Progenitor cell of endocrine pancreas (in vitro differentiated cells): Measurements from ENCODE around the gene LRRTM4. TPM values are rescaled to one million over a fixed set of nuclear protein-coding genes. Genes with fewer than 3 reads are reported as not detected.

Source experiments
- DNase-seq: peaks from one replicate; pipeline ENCODE4 v3.0.0; 2021; ENCODE audit warnings: low spot score; ENCODE audit not compliant: unreplicated experiment
- H3K27ac Mint-ChIP-seq: 2 replicates; pipeline ENCODE4 v1.8.0; 2021; ENCODE audit warnings: mild to moderate bottlenecking, moderate library complexity, mixed read lengths
- H3K27me3 Mint-ChIP-seq: 2 replicates; pipeline ENCODE4 v1.8.0; 2021; ENCODE audit warnings: mixed read lengths
- H3K36me3 Mint-ChIP-seq: 2 replicates; pipeline ENCODE4 v1.8.0; 2022; ENCODE audit warnings: mixed read lengths; ENCODE audit not compliant: insufficient read depth
- H3K4me1 Mint-ChIP-seq: 2 replicates; pipeline ENCODE4 v1.8.0; 2021; ENCODE audit warnings: low read depth, mixed read lengths
- H3K4me3 Mint-ChIP-seq: 2 replicates; pipeline ENCODE4 v1.8.0; 2021; ENCODE audit warnings: low read depth, mild to moderate bottlenecking, moderate library complexity, mixed read lengths
- H3K9me3 Mint-ChIP-seq: 2 replicates; pipeline ENCODE4 v1.8.0; 2021; ENCODE audit warnings: low read depth, mixed read lengths
- total RNA-seq: library from RNA; stranded (reverse); gene quantifications from 2 replicates; pipeline ENCODE4 v1.2.1, GENCODE V29; 2021
- TF ChIP-seq, protein P1 (sequence below): fragments of 200-600 bp; sonication (generic); IDR thresholded peaks from one replicate; pipeline ENCODE4 v1.5.0; 2021; ENCODE audit warnings: antibody characterized with exemption, mild to moderate bottlenecking; ENCODE audit not compliant: unreplicated experiment

Gene LRRTM4
- total RNA-seq, 1 donor from 2014 or later: 2.3 TPM

DNA sequence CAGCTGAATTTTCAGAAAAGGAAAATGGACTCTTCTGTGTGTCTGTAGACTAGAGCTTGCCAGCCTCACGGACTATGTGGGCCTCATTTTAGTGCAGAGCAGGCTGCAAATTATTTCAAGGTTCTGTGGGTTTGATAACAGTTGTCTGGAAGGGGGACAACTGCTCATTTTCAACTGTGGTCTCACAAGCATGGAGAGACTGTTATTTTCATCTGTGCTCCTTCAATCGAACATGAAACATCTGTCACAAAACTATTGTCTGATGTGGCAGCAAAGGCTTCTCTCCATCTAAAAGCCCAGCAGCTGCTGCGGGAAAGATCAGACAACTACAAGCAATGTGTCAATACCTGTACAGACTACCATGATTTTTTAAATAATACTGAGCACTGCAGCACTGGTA is 211.8 kb downstream of the LRRTM4 start:
- Mint-ChIP-seq H3K9me3 (peaks cover 3% of the 10 kb centered on the region), H3K27me3 (no peaks in the 10 kb centered on the region), H3K36me3 (no peaks in the 10 kb centered on the region), H3K4me3 (no peak overlapping the region), H3K4me1 (peaks cover 2% of the 10 kb centered on the region), H3K27ac (no peak overlapping the region)
- no peak for DNase-seq
- TF ChIP-seq, protein P1, sequence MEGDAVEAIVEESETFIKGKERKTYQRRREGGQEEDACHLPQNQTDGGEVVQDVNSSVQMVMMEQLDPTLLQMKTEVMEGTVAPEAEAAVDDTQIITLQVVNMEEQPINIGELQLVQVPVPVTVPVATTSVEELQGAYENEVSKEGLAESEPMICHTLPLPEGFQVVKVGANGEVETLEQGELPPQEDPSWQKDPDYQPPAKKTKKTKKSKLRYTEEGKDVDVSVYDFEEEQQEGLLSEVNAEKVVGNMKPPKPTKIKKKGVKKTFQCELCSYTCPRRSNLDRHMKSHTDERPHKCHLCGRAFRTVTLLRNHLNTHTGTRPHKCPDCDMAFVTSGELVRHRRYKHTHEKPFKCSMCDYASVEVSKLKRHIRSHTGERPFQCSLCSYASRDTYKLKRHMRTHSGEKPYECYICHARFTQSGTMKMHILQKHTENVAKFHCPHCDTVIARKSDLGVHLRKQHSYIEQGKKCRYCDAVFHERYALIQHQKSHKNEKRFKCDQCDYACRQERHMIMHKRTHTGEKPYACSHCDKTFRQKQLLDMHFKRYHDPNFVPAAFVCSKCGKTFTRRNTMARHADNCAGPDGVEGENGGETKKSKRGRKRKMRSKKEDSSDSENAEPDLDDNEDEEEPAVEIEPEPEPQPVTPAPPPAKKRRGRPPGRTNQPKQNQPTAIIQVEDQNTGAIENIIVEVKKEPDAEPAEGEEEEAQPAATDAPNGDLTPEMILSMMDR: no peak

DNA sequence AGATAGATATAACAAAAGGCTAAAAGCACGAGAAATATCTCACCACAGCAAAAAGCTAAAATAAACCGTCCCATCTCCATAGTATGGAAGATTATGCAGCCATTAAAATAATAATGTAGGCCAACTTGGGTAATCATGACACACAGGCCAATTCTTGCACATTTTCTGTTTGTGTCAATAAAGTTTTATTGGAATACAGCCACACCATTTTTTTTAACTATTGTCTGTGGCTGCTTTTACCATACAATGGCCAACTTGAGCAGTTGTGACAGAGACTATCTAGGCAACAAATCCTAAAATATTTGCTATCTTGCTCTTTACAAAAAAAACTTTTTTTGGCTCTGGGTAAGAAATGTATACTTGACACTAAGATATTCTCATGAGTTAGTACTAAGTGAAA is 212.5 kb downstream of the LRRTM4 start:
- TF ChIP-seq, protein P1: no peak
- Mint-ChIP-seq H3K36me3 (no peaks in the 10 kb centered on the region), H3K27me3 (no peaks in the 10 kb centered on the region), H3K9me3 (peaks cover 3% of the 10 kb centered on the region), H3K4me1 (peaks cover 2% of the 10 kb centered on the region), H3K27ac (no peak overlapping the region), H3K4me3 (no peak overlapping the region)
- DNase-seq: no peak

DNA sequence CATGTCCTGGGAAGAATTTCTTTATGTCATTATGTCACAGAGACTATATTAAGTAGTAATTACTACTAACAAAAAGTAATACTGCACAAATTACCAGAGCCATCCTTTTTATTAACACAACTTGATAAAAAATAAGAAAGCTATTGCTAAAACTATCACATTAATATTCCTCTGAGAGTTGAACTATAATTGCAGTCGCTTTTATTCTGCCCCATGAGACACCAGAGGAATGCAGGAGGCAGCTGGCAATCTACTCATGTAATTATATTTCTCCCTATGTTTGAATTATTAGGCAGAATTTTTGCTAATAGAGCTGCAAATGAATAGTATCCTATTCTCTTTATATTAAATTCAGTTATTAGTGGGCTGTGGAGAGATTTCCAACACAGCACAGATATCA is 220.7 kb downstream of the LRRTM4 start:
- H3K4me1 Mint-ChIP-seq: no peaks in the 10 kb centered on the region
- DNase-seq: no peak
- H3K4me3 Mint-ChIP-seq: no peak overlapping the region
- TF ChIP-seq, protein P1: no peak
- no peaks in the 10 kb centered on the region for H3K9me3 Mint-ChIP-seq
- H3K36me3 Mint-ChIP-seq: no peaks in the 10 kb centered on the region
- no peak overlapping the region for H3K27ac Mint-ChIP-seq
- no peaks in the 10 kb centered on the region for H3K27me3 Mint-ChIP-seq

DNA sequence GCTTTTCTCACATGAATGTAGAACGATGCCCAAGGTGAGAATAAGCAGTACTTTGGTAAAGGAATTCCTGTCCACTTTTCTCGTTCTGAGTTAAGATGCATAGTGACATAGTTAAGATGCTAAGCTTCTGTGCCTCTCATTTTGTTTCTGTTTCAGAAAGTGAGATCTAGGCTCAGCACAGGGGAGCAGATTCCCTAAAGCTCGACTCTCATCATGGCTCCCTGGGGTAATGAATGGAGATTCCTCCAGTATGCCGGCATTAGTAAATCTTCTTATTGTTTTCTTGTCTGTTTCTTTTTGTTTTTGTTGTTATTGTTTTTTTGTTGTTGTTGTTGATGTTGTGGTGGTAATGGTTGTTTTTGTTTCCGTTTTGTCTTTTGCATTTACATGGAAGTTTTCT is 225.4 kb downstream of the LRRTM4 start:
- Mint-ChIP-seq H3K4me1 (no peaks in the 10 kb centered on the region), H3K27me3 (no peaks in the 10 kb centered on the region), H3K36me3 (no peaks in the 10 kb centered on the region), H3K9me3 (no peaks in the 10 kb centered on the region), H3K4me3 (no peak overlapping the region), H3K27ac (no peak overlapping the region)
- TF ChIP-seq, protein P1: no peak
- DNase-seq: no peak

DNA sequence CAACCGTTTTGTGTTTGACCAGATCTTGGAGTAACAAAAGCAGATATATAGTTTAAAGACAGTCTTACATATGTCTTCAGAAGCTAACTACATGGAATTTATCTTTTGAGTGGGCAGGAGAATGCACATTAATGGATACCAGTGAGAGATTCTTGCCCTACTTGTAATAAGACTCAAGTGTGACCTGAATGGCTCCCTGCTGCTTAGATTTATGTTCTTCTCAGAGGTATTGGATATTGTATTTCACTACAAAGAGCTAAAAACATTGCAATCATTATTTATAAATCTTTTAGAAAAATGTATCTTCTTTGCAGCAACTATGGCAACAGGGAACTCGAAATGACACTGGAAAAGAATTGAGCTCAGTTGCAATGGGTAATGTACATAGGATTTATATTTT is 227.7 kb downstream of the LRRTM4 start:
- Mint-ChIP-seq H3K27me3 (no peaks in the 10 kb centered on the region), H3K9me3 (no peaks in the 10 kb centered on the region), H3K4me3 (no peak overlapping the region), H3K4me1 (no peaks in the 10 kb centered on the region), H3K36me3 (no peaks in the 10 kb centered on the region), H3K27ac (no peak overlapping the region)
- no peak for DNase-seq
- TF ChIP-seq, protein P1: no peak
